Vagina (tissue), 2 donors: Measurements from ENCODE around the gene MAB21L1.

ENCODE experiments used
- POLR2A ChIP-seq, 2 donors: fragments of 450-650 bp; IDR thresholded peaks; one replicate each; pipeline ENCODE4 v1.6.1; 2017; ENCODE audit warnings: antibody characterized with exemption in 2 of 2, mild to moderate bottlenecking in 2 of 2, moderate library complexity in 2 of 2
- TF ChIP-seq, protein P1 (sequence below), 3 experiments: fragments of 450-650 bp in 2 of 3; fragments of 200-600 bp in 1 of 3; sonication (generic) in 1 of 3; IDR thresholded peaks; one replicate each; pipeline ENCODE4 v1.5.1; 2017 to 2019; ENCODE audit warnings: antibody characterized with exemption in 3 of 3, mild to moderate bottlenecking in 2 of 3, moderate library complexity in 2 of 3

DNA sequence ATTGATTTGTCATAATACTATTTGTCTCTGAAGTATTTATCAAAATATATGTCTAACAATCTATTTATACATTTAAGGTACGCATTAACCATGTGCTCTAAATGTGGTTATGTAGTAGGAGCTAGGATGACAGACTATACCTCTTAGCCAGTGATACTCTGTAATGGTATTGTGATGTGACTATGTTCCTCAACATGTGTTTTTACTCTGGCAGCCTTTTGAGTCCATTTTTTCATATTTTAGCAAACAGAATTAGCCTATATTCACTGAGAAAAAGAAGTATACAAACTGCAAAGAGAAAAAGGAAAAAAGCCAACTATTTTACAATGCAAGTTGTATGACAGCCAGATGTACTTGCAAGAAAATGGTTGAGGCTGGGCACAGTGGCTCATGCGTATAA lies 26.7 kb downstream of the MAB21L1 start:
- TF ChIP-seq, protein P1, sequence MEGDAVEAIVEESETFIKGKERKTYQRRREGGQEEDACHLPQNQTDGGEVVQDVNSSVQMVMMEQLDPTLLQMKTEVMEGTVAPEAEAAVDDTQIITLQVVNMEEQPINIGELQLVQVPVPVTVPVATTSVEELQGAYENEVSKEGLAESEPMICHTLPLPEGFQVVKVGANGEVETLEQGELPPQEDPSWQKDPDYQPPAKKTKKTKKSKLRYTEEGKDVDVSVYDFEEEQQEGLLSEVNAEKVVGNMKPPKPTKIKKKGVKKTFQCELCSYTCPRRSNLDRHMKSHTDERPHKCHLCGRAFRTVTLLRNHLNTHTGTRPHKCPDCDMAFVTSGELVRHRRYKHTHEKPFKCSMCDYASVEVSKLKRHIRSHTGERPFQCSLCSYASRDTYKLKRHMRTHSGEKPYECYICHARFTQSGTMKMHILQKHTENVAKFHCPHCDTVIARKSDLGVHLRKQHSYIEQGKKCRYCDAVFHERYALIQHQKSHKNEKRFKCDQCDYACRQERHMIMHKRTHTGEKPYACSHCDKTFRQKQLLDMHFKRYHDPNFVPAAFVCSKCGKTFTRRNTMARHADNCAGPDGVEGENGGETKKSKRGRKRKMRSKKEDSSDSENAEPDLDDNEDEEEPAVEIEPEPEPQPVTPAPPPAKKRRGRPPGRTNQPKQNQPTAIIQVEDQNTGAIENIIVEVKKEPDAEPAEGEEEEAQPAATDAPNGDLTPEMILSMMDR (IDR thresholded peaks at IDR 0.05): no peak
- TF ChIP-seq POLR2A (IDR thresholded peaks at IDR 0.05): no peak
